ENCODE measurements around the gene TTC9C. TPM values are rescaled to one million over a fixed set of nuclear protein-coding genes. Genes with fewer than 3 reads are reported as not detected.
"Not testable (repeated sequence)": the region's sequence is repeated elsewhere in the genome, so short reads cannot be mapped to it uniquely, and the experiment has no call there.

The TTC9C gene
- total and polyA plus RNA-seq, 2 of the 8 experiments (the other 6 are each of a cell fraction or from before 2014, with no cell fraction given): 25.4 to 34.1 TPM

DNA sequence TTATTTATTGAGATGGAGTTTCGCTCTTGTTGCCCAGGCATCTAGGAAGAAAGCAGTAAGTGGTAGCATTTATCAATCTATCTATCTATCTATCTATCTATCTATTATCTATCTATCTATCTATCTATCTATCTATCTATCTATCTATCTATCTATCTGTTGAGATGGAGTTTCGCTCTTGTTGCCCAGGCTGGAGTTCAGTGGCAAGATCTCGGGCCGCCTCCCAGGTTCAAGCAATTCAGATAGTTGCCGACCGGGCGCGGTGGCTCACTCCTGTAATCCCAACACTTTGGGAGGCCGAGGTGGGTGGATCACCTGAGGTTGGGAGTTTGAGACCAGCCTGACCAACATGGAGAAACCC is 32.6 kb downstream of the TTC9C start:
- H4K91ac ChIP-seq (replicated peaks; ENCODE audit: insufficient read length, low read length); H4K20me1 ChIP-seq (replicated peaks in 1 of 2; ENCODE audit: control insufficient read depth in 1 of 2, insufficient read depth in 2 of 2, low read length in 2 of 2); H2BK120ac ChIP-seq (replicated peaks; ENCODE audit: low read depth, low read length); H2BK20ac ChIP-seq (ENCODE audit: low read length); H3K27ac ChIP-seq (ENCODE audit: low read depth, low read length); H3K9me3 ChIP-seq (ENCODE audit: insufficient read depth in 2 of 2, low read depth in 1 of 2, low read length in 1 of 2); DNase-seq (ENCODE audit: low read depth in 1 of 2, low spot score in 2 of 2); H2BK15ac ChIP-seq (ENCODE audit: low read length); H3K23ac ChIP-seq (ENCODE audit: insufficient read length); H3K4me1 ChIP-seq (replicated peaks in 1 of 4; ENCODE audit: control insufficient read depth in 3 of 4, insufficient read depth in 4 of 4, low read length in 3 of 4); H3K14ac ChIP-seq (ENCODE audit: insufficient read length); H2AFZ ChIP-seq (ENCODE audit: low read length); H2AK5ac ChIP-seq (ENCODE audit: low read depth, low read length); H3K4ac ChIP-seq (replicated peaks; ENCODE audit: insufficient read length, low read depth, low read length); H2BK12ac ChIP-seq (ENCODE audit: low read depth, low read length); H3K27me3 ChIP-seq (replicated peaks in 1 of 4; ENCODE audit: control insufficient read depth in 3 of 4, extremely low read depth in 1 of 4, insufficient read depth in 3 of 4, low read length in 3 of 4); H3K9ac ChIP-seq (replicated peaks in 1 of 4; ENCODE audit: extremely low read depth in 1 of 4, low read depth in 3 of 4, low read length in 3 of 4); H4K8ac ChIP-seq (ENCODE audit: extremely low read depth, insufficient read depth, low read length); H2BK5ac ChIP-seq (ENCODE audit: low read depth, low read length); H3K79me1 ChIP-seq (ENCODE audit: low read depth, low read length); H3K18ac ChIP-seq (ENCODE audit: extremely low read depth, low read length); H4K5ac ChIP-seq (ENCODE audit: insufficient read length, low read depth, low read length); FAIRE-seq; H3K56ac ChIP-seq (replicated peaks; ENCODE audit: insufficient read length, low read depth, low read length); H3K23me2 ChIP-seq (ENCODE audit: low read depth, low read length): not testable (repeated sequence)
- Histone ChIP-seq H3K79me2 (ENCODE audit: control insufficient read depth in 1 of 2, insufficient read depth in 2 of 2, low read length in 2 of 2) (peaks cover 3 to 26% of the 10 kb centered on the region in 2 experiments), H3K4me3 (ENCODE audit: extremely low read depth in 1 of 4, insufficient read depth in 2 of 4, low read depth in 3 of 4, low read length in 4 of 4) (peak overlapping the region in 1 of 4 experiments; percentile 83; a peak in 3 of 8 replicates), H3K4me2 (ENCODE audit: insufficient read depth in 1 of 2, low read depth in 2 of 2, low read length in 2 of 2) (peak overlapping the region in 1 of 2 experiments; percentile 19; a peak in 1 of 4 replicates), H3K36me3 (ENCODE audit: control insufficient read depth in 2 of 4, insufficient read depth in 4 of 4, low read length in 3 of 4) (peaks cover 6 to 14% (median 7%) of the 10 kb centered on the region in 4 experiments; a peak in 7 of 8 replicates)
- POLR2A ChIA-PET (ENCODE audit: partially characterized antibody): interaction anchor here (0.6 to 11.5 kb wide), 17 partner anchors 8 to 279 kb away, joined by 3 to 145 read pairs (median 8); partner anchors contain the start of genes C11orf98, CSKMT, EEF1G and HNRNPUL2
- 65% methylated on average over 9 of the region's 9 CpGs; no CpG with 5 or more reads in 1 of the 2 experiments for WGBS, 2 experiments (ENCODE audit: extremely low coverage in 1 of 2, insufficient coverage in 1 of 2, insufficient read length in 1 of 2, insufficient replicate concordance in 2 of 2, low coverage in 1 of 2, low lambda C conversion rate in 2 of 2, missing lambda C conversion rate in 1 of 2)
- CTCF ChIA-PET (ENCODE audit: partially characterized antibody): interaction anchor here (0.6 to 2.3 kb wide), 4 partner anchors 8 to 27 kb away, joined by 4 to 11 read pairs (median 4); partner anchors contain the start of gene TAF6L

Data from H1 (cell line).